Activated CD8-positive, alpha-beta memory T cell treated with anti-CD3 and anti-CD28 coated beads, Interleukin-2, amount 50 U/mL, for 48 hours (primary cell): ENCODE data around the gene TRMT2A.

Source experiments
- DNase-seq: peaks from one replicate; pipeline ENCODE4 v3.0.0-alpha.2; 2020

TRMT2A gene

DNA sequence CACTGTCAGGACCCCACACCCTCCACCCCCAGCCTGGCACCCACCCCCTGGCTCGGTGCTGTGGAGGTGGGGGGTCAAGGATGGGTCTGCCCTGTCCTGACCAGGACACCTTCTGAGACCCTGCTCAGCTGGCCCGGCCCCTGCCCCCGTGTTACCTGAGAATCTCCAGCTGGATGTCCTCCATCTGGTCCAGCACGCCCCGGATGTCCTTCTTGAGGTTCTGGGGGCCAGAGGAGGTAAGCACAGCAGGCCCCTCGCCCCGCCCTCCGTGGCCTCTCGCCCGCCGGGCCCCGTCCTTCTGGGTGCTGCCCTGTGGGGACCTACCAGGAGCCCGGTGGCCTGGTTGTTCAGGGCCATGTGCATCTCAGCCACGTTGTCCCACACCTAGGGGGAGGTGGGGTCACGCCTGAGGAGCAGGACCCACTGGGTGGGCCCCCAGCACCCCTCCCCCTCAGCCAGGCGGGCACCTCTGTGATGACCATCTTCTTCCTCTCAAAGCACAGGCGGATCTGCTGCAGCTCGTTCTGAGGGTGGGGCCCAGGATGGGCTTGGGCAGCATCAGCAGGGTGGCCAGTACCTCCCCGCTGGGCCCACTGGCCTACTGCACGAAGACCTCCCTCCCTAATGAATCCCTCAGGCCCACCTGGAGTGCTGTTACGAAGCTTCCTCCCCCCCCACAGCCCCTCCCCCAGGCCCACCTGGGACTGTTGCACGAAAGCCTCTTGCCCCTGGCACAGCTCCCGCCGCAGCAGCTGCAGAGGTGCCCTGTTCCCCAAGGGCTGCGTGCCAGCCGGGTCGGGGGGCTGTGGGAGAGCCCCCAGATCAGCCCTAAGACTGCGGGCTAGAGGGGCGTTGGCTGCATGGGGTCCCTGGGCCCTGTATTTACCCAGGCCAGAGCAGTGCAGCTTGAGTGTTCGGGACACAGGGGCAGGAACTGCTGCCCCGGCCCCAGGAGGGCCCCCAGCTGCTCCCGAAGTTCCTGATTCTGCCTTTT is 32.5 kb upstream of the TRMT2A start:
- DNase-seq = no peak

DNA sequence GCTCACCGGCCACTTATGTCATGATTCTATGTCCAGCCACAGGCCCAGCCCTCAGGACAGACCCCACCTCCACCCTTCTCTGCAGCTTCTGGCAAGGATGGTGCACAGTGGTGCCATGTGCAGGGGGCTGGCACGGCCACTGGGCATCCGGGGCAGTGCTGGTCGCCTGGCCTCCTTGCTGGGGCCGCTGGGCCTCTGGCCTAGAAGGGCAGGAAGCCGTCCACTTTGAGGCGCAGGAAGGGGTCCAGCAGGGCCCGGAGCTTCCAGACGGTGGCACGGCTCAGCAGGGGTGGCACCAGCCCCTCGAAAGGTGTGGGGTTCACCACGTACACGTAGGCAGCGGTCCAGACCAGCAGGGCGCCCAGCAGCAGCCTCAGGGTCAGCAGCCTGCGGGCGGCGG is 31.4 kb upstream of the TRMT2A start:
- DNase-seq = no peak

DNA sequence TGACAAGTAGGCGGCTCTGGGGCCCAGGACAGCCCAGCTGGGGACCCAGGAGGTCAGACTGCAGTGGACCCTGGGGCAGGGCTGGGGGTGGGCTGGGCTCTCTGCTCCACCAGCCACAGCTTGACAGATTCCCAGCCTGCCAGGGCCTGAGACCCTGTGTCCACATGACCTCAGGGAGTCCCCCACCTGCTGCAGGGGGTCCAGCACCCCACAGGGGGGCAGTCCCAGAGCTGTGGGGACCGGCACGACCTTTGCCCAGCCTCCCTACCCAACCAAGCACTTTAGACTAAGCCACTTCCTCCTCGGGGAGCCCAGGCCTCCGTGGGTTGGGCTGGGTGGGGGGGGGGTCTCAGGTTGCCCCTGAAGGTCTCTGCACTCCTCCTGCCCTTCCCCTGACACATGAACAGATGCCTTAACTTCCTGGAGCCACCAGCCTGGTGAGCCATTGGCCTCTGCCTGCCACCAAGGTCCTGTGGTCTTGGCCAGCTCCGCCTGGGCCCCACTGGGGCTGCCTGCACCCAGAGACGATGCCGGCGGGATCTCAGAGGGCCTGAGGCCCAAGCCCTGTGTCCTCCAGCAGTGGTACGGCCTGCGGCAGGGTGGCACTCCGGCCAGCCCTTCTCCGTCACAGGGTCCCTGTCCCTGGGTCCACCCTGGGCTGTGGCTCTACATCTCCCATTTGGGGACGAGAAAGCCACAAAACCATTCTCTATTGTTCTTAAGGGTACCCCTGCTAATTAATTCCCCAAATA is 30.4 kb upstream of the TRMT2A start:
- no peak for DNase-seq

DNA sequence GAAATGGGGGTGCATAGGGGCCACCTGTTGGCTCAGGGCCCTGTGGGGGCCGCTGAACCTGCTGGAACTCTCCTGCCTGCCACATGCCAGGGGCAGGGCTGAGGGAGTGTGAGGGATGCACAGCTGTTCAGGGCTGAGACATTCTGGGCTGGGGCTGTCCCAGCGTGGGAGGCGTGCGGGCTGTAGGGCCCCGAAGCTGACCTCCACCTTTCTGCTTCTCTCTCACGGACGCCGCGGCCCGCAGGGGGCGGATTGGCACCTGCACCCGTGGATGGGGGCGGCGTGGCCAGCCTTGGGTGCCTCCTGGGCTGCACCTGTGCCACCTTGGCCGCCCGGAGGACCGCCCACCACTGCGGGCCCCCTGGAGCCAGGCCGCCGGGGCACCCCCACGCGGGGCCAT is 29.8 kb upstream of the TRMT2A start:
- no peak for DNase-seq

DNA sequence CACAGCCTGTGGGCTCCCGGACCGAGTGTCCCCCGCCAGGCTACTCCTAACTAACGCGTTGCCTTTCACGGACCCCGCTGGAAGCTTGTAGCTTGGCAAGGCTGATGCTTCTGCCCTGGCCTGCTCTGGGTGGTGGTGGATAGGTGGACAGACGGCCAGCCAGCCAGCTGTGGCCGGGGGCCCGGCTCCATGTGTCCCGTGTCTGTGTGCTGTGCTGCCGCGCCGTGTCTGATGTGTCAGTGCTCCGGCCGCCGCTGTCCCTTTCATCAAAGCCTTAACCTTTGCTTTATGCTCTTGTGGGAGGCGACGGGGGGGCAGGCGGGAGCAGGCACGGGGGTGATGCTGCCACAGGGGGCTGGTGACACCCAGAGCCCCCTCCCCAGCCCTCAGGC is 28.8 kb upstream of the TRMT2A start:
- DNase-seq = no peak

DNA sequence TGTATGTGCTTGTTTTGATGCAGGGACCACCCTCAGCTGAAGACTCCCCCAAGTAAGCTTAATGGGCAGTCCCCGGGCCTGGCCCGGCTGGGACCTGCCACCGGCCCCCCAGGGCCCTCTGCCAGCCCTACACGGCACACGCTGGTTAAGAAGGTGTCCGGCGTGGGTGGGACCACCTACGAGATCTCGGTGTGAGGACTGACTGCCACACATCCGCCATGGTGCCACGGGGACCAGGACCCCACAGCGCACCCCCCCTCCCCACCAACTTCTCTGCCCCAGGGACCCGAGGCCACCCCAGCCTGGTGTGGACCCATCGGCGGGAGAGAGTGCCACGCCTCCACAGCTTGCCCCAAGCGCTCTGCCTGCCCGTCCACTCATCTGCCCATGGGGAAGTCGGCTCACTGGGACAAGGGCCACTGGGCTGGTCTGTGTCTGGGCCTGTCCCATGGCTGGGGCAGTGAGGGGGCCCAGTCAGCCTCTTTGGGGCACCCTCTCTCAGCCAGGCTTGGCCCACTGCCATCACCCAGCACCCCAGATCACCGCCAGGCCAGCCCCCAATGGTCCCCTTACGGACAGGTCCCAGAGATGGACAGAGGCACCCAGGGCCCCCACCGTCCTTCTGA is 28.3 kb upstream of the TRMT2A start:
- DNase-seq = no peak

DNA sequence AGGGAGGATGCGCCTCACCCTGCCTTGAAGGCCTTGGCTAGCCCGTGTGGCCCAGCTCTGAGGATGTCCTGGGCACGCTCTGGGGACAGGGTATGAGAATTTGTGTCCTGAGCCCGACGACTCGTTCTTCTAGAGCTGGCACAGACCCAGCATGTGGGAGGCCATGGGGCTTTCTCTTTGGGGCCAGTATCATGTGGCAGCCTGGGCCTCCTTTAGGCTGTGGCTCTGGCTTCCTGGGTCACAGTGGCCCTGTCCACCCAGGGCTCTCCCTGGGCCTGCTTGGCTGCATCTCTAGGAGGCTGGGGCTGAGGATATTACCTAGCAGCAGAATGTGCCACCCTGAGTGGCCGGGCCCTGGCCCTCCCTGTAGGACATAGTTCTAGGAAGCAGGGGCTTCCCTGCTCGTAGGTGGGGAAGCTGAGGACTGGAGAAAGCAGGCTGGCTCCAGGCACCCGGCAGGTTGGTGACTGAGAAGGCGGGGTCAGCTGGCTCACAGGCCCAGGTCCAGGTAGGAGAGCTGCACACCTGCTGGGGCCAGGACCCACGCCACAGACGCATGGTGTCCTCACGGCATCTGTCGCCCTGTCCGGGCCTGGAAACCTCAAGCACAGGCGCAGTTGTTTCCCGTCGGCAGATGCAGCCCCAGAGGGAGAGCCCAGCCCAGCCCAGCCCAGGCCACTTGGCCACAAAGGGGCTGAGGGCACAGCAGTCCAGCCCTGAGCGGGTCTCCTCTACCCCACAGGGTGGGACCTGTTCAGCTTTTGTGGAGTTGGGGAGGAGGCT is 27.0 kb upstream of the TRMT2A start:
- DNase-seq = no peak

DNA sequence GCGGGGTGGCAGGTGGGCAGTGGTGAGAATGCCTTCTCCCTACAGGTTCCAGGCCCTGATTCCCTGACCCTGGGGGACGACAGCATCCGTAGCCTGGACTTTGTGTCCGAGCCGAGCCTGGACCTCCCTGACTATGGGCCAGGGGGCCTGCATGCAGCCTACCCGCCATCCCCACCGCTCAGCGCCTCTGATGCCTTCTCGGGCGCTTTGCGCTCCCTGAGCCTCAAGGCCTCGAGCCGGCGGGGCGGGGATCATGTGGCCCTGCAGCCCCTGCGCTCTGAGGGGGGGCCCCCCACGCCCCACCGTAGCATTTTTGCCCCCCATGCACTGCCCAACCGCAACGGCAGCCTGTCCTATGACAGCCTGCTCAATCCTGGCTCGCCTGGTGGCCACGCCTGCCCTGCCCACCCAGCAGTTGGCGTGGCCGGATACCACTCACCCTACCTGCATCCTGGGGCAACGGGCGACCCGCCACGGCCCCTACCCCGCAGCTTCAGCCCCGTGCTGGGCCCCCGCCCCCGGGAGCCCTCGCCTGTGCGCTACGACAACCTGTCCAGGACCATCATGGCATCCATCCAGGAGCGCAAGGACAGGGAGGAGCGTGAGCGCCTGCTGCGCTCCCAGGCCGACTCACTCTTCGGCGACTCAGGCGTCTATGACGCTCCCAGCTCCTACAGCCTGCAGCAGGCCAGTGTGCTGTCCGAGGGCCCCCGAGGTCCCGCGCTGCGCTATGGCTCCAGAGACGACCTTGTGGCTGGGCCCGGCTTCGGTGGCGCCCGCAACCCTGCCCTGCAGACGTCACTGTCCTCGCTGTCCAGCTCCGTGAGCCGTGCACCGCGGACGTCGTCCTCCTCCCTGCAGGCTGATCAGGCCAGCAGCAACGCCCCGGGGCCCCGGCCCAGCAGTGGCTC is 25.9 kb upstream of the TRMT2A start:
- DNase-seq = no peak

DNA sequence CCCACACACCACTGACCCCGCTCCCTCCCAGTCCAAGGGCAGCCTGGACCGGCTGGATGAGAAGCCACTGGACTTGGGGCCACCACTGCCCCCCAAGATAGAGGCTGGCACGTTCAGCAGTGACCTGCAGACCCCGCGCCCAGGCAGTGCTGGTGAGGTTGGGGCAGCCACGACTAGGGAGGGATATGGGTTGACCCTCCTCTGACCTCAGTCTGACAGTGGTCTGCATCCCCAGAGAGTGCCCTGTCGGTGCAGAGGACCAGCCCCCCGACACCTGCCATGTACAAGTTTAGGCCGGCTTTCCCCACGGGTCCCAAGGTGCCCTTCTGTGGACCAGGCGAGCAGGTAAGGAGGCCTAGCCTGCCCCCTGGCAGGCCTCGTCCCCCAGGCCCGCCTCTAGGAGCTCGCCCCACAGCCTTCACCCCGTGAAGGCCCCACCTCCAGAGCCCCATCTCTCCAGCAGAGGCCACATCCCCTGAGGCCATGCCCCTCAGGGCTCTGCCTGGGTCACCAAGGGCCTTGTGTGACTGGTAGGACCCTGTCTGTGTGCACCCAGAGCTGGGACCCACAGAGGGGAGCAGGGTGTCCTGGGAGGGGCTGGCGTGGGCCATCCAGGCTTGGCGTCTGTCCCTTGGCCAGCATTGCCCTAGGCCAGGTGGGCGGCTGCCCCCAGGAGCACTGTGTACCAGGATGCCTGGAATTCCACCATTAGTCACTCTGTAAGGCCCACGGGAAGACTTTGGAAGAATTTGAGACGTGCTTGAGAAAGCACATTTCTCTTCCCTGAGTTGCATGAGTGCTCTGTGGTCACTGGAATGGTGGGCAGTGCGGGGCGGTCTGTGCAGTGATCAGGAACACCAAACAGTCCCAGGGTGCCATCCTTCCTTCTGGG is 24.4 kb upstream of the TRMT2A start:
- no peak for DNase-seq

DNA sequence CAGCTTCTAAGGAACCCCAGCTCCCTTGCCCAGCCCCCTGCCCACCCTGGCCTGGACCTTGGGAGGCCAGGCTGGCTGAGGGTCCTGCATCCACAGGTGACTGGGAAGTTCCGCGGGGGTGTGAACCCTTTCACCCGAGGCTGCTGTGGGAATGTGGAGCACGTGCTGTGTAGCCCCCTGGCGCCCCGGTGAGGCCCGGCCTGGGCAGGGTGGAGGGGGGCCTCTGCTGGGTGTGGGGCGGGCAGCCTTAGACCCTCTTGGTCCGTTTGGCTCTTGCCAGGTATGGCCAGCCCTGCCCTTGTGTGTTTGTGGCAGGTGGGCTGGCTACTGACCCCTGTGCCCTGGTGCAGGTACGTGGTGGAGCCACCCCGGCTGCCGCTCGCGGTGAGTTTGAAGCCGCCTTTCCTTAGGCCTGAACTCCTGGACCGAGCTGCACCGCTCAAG is 23.5 kb upstream of the TRMT2A start:
- DNase-seq = no peak

DNA sequence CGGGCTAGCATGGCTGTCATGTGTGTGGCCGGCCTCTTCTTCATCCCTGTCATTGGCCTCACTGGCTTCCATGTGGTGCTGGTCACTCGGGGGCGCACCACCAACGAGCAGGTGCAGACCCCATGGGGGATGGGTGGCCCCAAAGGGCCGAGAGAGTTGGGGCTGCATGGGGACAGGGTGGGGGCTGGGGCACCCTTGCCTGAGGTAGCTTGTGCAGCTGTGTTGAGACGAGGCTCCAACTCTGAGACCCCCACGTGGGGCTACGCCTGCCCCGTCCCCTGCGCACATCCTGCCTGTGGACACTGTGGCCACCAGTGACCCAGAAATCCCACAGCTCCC is 23.1 kb upstream of the TRMT2A start:
- no peak for DNase-seq

DNA sequence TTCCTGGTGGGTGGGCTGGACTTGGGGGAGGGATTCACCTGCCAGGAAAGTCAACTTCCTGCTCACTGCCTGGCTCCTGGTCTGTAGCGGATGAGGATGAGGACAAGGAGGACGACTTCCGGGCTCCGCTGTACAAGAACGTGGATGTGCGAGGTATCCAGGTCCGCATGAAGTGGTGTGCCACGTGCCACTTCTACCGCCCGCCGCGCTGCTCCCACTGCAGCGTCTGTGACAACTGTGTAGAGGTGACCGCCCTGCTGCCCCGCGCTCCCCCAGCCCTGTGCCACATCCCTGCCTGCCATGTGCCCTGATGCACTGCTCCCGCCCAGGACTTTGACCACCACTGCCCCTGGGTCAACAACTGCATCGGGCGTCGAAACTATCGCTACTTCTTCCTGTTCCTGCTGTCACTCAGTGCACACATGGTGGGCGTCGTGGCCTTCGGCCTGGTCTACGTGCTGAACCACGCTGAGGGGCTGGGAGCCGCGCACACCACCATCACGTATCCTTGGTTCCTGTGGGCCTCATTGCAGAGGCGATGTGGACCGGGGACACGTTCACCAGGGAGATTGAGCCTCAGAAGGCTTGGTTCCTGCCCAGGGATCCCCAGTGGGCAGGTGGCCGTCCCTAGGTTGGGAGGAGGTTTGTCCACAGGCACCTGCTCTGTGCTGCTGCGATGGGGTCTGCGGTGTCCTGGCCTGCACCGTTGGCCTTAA is 22.5 kb upstream of the TRMT2A start:
- DNase-seq = no peak

DNA sequence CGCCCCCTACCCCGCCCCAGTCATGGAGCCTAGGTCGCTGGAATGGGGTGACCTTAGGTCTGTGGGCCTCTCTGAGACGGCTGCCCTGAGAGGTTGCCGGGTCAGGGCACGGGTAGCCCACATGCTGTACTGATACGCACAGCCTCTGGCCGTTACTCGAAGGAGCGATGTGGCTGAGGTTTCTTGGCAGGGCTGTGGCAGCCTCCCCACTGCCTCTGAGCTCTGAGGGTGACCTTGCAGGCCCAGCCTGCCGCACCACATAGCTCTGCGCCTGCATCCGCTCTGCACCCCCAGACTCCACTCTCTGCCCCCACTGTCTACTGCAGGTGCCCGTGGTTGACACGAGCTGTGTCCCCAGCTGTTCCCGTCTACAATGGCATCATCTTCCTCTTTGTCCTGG is 21.8 kb upstream of the TRMT2A start:
- DNase-seq = no peak

DNA sequence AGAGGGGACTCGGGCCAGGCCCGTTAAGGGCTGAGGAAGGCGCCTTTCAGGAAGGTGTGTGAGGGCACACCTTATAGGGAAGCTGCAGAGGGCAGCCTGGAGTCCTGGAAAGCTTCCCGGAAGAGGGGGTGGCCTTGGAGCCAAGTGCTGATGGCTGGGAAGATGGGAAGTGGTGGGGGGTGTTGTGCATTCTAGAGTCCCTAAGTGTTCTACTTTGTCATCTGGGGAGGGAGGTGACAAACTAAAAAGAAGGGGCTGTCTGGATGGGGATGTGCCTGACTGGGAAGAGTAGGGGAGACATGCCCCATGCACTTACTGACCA is 21.4 kb upstream of the TRMT2A start:
- DNase-seq = no peak

DNA sequence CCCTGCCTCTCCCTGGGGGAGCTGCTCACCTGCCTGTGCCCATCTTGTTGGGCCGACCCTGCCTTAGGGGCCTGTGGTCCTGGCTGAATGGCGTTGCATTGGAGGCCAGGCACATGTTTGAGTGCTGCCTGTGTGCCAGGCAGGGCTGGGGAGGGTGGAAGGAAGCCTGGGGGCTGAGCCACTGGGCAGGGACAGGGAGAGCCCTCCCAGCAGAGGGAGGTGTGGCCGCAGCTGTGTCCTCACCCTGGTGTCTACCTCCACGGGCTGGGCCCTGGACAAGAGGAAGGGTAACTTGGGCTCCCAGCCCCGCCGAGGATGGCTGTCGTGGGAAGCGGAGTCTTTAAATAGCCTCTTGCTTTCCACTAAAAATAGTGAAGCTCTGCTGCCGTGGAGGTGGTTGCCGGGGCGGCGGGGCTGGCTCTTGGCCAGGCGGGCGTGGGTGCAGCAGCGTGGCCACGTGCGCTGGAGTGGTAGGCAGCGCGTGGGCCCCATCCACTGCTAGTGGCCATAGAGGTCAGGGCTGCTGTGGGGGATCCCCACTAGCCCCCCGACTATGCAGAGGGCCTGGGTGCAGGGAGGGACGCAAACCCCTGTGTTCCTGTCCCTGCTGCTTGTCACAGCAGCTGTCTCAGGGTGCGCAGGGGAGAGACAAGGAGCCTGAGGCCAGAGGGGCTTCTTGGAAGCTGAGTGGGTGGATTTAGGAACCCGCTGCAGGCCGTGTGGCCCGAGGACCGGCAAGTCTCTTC is 20.8 kb upstream of the TRMT2A start:
- no peak for DNase-seq

DNA sequence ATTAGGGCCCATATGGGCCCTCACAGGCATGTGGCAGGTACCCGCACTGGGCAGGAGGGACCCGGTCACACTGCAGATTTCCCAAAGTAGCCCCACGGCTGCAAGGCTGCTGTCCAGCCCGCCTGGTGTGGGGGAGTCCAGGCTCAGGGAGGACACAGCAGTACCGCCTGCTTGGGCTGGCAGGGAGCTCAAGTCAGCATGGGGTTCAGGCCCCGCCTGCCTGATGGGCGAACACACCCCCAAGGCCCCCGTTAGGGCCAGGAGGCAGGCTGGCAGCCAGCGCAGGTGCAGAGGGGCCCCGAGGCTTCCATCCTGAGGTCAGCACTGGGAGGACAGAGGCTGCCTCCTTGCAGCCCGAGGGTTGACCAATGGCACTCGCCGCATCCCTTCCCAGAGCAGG is 20.1 kb upstream of the TRMT2A start:
- DNase-seq = no peak

DNA sequence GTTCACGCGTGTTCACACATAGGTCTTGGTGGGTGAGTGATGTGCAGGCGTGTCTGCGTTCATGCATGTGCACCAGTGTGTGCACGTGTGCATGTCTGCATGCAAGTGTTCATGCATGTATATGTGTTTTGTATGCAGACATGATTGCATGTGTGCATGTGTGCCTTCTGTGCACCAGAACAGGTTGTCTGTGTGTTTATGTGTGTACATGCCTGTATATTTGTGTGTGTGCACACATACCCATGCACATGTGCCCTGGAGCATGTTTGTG is 19.5 kb upstream of the TRMT2A start:
- no peak for DNase-seq

DNA sequence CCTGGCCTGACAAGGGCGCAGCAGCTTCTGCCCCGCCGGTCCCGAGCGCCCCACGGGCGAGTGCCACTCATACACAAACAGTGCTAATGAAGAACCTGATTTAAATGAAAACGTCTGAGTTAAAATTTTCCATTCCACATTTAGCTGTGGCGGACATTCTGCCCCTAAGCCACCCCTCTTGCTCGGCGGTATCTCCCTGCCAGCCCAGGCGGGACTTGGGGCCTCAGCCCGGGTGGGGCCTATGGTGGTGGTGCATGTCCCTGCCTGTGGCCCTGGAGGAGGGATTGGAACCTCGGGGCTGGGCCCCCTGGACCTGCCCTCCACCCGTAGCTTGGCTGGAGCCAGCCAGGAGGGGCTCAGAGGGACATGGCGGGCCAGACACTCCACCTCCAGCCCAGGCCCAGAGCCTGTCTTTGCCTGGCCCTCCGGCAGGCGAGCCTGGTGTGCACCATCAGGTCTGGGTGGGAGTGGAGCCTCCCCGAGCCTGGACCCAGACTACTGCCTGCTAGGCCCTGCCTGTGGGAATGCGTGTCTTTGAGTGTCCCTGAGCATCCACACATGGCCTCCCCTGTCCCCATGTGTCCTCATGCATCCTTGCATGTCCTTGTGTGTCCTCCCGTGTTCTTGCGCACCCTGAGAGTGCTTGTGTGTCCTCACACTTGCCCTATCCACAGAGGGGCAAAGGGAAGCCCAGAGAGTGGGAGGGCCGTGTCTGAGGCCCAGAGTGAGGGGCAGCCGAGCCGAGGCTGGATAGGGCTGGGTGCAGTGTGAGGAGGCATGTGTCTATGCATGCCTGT is 19.0 kb upstream of the TRMT2A start:
- no peak for DNase-seq

DNA sequence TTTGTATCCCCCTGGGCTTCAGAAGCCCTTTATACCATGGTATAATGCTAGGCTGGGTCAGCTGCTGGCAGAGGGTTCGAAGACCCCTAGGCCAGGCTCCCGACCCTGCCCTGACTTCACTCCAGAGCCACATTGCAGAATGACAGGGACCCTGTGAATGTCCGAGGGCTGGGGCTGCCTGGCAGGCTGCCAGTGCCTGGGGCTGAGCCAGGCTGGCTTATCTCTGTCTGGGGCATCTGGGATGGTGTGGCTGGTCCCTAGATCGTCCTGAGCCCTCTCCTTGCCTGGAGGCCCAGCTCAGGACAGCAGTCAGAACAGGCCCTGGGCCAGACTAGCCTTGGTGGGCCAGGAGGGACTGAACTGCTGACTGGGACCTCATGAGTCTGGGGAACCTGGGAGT is 18.2 kb upstream of the TRMT2A start:
- no peak for DNase-seq
